Superior temporal gyrus (tissue), 1 donor: ENCODE measurements around the gene ASPDH.
A peak's percentile ranks its signal among the peaks of the same experiment; 100 is the strongest.

ENCODE experiments used
- DNase-seq: peaks from one replicate; pipeline ENCODE4 v3.0.0-alpha.2; 2016; ENCODE audit errors: extremely low spot score

Gene ASPDH

GRCh38 chr19:50514346-50515167, 844 bp upstream of the ASPDH start:
- DNase-seq: peak; percentile 84

DNA sequence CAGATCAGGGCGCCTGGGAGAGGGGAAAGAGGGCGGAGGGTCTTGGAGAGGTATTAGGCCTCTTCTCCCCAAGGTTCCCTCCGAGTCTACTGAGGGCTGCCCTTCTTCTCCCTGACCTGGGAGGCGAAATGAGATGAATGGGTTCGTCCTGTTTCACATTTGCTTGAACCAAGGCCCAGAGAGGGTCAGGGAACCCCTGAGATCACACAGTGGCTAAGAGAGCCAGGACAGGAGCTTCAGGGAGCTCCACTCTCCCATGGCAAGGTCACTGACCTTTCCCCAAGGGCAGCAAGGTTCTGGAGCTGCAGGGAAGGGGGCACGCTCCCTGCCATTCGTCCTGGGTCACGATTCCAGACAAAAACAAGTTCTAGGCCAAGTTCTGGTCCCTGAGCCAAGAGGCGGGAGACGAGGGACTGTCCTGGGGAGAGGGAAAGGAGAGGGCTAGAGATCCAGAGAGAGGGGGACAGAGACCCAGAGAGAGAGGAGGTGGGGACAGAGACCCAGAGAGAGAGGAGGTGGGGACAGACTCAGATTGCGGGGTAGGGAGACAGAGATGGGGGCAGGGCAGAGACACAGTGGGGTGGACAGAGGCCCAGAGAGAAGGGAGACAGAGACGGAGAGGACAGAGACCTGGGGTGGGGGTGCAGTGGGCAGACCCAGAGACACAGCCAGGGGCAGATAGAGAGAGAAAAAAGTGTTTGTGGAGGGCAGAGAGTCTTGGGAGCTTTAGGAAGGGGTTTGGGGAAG, 541 bp downstream of the ASPDH start:
- no peak for DNase-seq

DNA sequence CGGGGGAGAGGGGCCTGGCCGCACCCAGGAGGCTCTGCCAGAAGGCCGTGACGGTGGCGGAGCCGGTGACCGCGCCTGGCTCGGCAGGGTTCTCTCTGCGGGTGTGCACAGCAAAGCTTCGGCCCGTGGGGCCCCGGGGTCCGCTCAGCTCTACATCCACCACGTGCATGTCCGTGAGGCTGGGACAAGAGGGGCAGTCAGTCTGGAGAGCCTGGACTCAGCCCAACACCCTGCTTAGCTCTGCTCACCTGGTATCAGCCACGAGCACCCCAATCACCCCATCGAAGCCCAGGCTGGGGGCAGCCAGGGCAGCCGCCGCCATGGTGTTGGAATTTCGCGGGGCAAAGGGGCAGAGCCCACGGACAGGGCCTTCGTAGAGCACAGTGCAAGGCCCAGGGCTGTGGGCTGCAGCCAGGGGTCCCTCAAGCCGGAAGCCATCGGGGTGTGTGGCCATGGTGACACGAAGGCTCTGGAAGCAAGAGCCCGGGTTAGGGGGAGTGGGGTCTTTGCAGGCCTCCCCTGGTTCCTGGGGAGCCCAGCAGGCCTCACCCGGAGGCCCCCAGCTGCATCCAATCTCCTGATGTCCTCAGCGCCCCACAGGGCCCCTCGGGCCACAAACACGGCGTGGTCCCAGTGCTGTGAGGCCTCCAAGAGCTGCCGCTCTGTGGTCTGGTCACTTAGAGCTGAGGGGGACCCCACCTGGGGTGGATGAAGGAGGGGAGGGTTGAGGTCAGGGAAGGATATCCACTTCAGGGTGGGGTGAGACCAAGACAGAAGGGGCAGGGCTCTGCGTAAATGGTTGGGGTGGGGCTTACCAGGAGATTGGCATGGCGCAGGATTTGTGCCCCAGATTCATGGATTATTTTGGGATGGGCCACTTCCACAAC, 1.4 kb downstream of the ASPDH start:
- no peak for DNase-seq

- peak; percentile 99 for DNase-seq
Observed at GRCh38 chr19:50511069-50511822, 2.5 kb downstream of the ASPDH start, which contains the start of gene JOSD2. TSS of gene JOSD2 (minus strand) at chr19:50511191. CDS start at chr19:50510431, 760 bp downstream.

- no peak for DNase-seq
Observed at GRCh38 chr19:50510700-50511068, 3.0 kb downstream of the ASPDH start.

- no peak for DNase-seq
Observed at GRCh38 chr19:50510121-50510670, 3.5 kb downstream of the ASPDH start.

DNA sequence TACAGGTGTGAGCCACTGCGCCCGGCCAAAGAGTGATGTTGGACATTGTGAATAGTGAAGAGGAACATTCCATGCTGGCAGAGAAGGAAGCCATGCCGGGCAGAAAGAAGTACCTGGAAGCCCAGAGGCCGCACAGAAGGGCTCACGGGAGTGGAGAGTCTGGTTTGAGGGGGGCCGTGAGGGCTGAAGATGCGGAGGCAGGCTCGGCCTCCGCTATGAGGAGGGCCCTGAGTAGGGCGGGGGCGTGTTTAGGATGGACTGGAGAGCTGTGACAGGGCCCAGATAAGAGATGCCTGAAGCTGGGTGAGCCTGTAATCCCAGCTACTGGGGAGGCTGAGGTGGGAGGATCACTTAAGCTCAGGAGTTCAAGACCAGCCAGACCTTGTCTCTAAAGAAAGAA, 4.3 kb downstream of the ASPDH start:
- no peak for DNase-seq

GRCh38 chr19:50508843-50509190, 4.9 kb downstream of the ASPDH start:
- no peak for DNase-seq

GRCh38 chr19:50507376-50507775, 6.3 kb downstream of the ASPDH start:
- DNase-seq: no peak

GRCh38 chr19:50506700-50507099, 7.0 kb downstream of the ASPDH start:
- no peak for DNase-seq

GRCh38 chr19:50505856-50506611, 7.7 kb downstream of the ASPDH start:
- DNase-seq: no peak

DNA sequence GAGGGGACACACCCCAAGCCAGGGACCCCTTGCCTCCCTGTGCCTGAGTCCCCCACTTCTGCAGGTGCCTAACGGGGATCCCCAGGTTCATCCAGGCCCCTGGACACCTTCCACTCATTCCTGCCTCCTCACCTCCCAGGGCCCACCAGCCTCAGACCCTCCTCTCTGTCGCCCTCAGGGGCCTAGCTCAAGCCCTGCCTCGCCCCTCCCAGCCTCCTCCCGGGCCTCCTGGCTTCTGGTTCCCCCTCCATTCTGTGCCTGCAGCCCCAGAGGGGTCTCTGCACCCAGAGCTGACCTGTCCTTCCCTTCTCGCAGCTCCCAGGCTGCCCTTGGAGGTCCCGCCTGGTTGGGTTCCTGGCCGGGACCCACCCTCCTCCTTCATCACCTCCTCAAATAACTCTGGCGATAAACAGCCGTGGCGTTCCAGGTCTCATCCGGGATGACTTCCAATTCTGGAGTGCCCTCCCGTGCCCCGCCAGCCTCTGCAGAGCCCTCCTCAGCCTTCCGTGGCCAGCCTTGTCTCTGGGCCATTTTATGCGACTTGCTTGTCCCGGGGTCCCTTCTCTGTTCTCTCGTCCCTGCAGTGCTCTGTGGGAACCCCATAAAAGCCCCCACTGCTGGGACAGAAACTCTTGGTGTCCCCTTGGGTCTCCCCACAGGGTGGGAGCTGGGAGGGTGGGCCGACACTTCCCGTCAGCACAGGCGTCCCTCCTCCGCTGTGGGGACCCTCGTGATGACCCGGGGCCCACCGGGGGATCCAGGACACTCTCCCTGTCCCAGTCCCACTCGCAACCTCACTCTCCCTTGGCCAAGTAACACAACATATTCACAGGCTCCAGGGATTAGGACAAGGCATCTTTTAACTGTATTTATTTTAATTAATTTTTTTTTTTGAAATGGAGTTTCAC, 11.9 kb downstream of the ASPDH start:
- no peak for DNase-seq

GRCh38 chr19:50501186-50501567, 12.5 kb downstream of the ASPDH start:
- no peak for DNase-seq

DNA sequence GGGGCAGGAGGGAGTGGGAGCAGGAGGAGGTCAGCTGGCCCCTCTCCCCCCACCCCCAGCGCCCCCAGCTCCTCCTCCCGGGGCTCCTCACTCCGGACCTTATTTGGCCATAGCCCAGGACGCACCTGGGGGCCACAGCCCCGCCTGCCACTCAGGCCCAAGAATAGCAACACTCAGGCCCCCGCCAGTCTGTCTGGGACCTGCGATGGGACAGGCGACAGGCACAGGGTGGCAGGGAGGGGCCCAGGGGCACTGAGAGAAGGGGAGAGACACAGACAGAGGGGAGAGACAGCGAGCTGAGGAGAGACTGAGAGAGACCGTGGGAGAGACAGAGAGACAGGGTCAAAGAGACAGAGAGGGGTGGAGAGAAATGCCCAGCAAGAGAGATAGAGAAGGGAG, 13.0 kb downstream of the ASPDH start:
- no peak for DNase-seq

DNA sequence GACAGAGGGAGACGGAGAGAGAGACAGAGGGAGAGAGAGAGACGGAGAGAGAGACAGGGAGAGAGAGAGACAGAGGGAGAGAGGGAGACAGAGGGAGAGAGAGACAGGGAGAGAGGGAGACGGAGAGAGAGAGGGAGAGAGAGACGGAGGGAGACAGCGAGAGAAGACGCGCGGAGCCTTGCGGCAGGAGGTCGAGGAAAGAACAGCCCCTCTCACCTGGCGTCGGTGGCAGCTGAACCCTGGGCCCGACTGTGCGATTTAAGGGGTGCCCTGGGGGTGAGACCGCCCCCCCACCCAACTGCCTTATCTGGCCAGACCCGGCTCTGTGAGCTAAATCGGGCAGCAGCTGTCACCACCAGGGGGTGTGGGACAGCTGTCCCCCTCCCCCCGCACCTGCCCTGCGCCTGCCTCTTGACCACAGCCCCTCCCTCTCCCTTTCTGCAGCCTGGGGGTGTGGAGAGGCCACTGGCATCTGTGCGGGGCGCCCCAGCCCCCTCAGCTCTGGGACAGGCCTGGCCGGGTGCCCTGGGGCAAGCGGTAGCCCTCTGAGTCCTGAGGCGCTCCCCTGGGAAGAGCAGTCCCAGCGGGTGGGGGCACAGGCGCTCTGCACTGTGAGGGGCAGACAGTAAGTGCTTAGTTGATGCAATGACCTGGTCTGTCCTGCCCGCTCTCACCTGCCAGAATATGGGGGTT, 13.5 kb downstream of the ASPDH start:
- DNase-seq: no peak

DNA sequence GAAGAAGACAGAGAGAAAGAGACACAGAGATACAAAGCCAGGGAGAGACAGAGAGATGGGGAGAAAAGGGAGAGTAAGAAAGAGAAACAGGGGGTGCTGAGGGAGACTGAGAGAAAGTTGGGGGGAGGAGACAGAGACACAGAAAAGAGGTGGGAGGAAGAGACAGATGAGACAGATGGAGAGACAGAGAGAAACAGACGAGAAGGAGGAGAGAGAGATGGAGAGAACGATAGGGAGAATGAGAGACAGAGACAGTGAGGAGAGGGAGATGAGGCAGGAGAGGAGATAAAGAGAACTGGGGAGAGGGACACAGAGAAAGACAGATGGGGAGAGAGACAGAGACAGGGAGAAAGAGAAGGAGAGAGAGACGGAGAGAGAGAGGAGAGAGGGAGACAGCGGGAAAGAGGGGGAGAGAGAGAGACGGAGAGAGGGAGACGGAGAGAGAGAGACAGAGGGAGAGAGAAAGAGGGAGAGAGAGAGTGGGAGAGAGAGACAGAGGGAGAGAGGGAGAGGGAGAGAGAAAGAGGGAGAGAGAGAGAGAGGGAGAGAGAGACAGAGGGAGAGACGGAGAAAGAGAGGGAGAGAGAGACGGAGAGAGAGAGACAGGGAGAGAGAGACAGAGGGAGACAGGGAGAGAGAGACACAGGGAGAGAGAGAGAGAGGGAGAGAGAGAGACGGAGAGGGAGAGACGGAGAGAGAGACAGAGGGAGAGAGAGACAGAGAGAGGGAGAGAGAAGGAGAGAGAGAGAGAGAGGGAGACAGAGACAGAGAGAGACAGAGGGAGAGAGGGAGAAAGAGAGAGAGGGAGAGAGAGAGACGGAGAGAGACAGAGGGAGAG, 15.3 kb downstream of the ASPDH start:
- no peak for DNase-seq

DNA sequence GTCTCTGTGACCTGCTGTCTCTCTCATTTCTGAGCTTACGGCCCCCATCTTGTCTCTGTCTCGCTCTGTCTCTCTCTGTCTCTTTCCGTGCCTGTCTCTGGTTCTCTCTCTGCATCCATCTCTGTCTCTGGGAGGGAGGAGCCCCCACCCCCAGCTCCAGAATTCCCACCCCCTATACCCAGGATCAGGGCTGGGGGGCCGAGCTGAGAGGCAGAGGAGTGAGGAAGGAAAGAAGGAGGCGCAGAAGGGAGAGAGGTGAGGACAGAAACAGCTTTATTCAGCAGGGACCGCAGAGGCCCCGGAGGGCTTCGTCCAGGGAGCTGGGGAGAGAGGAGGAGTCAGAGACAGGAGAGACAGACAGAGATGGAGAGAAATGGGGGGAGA, 16.7 kb downstream of the ASPDH start:
- DNase-seq: no peak
